Activated naive CD4-positive, alpha-beta T cell treated with Interleukin-2 at 50 U/mL for 16 hours (primary cell): ENCODE measurements around the gene TUFT1.
A peak's percentile ranks its signal among the peaks of the same experiment; 100 is the strongest.

ENCODE experiments used
- DNase-seq: peaks from one replicate; pipeline ENCODE4 v3.0.0-alpha.2; 2020

The TUFT1 gene

DNA sequence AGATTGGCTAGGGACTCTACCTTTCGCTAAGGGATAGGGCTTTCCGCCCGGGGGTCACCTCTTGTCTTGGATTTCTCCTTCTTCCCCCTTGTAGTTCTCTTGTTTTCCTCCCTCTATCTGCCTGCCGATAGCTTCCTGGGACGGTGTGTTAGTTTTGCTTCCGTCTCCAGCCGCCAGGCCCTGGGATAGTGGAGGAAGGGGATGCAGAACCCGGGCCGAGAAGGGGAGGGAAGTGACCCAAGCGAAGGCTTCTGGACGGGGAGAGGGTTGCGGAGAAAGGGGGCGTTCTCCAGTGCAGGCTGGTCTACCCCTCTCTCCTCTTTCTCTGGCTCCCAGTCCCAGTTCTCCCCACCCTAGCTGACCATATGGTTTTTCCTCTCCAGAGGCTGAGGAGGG lies 871 bp downstream of the TUFT1 start:
- no peak for DNase-seq

DNA sequence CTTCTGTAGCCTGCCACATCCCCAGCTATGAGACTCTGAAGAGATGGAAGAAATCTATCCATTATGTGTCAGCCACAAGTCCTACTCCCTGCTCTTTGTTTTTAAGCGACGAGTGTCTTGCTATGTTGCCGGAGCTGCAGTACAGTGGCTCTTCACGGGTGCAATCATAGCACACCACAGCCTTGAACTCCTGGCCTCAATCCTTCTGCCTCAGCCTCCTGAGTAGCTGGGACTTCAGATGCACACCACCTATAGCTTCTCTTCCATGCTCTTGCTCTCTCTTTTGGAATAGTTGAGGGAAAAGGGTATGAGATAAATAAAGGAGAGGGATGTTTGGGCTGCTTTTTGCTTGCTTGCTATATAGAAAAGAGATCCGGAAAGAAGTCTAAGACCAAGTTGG lies 1.6 kb downstream of the TUFT1 start:
- DNase-seq, result no peak

GRCh38 chr1:151542710-151543129 lies 2.6 kb downstream of the TUFT1 start:
- DNase-seq, result no peak

GRCh38 chr1:151545542-151545941 lies 5.4 kb downstream of the TUFT1 start:
- DNase-seq, result no peak

- DNase-seq, result no peak
Measured at GRCh38 chr1:151546011-151546925, 6.2 kb downstream of the TUFT1 start.

- no peak for DNase-seq
Measured at GRCh38 chr1:151547119-151547899, 7.2 kb downstream of the TUFT1 start.

GRCh38 chr1:151547900-151548230 lies 7.8 kb downstream of the TUFT1 start:
- no peak for DNase-seq

DNA sequence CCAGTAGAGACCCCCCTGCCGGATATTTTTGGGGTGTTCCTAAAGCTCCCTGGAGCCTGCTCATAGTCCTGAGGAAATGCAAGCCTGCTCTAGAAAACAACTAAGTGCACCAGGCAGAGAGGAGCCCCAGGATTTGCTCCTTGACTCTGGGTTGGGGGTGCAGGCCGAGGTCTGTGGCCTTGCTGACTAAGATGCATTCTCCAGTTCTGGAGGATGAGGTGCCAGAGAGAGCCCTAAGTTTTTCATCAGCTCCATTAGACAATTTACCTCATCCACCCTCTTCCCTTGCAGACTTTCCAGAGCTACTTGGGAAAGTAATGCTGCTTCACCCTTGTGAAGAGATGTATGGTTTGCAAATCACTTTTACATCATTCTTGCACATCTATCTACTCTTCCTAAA lies 9.1 kb downstream of the TUFT1 start:
- DNase-seq, result no peak

DNA sequence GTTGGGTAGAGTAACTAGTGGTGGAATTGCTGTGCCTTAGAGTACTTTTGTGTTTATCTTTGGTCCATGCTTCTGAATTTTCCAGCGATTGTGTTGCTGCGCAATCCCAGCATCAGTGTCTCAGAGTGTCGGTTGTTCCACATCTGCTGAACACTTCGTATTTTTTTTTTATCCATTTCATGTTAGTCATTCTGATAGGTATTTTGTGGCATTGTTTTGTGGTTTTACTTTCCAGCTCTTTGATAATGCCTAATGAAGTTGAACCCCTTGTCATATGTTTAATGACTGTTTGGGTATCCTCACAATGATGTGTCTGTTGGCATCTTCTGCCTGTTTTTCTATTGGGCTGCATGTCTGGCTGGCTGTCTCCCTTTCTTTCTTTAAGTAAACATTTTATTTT lies 13.6 kb downstream of the TUFT1 start:
- no peak for DNase-seq

DNA sequence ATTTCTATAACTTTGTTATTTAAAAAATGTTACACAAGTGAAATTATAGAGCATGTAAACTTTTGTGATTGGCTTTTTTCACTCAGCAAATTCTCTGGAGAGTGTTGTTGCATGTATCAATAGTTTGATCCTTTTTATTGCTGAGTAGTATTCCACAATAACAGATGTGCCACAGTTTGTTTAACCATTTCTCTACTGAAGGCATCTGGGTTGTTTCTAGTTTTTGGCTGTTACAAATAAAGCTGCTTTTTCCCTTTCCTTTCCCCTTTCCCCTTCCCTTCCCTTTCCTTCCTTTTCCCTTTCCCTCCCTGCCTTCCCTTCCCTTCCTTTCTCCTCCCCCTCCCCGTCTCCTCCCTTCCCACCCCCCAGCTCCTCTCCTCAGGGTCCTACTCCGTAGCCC lies 15.9 kb downstream of the TUFT1 start:
- DNase-seq, result no peak

- DNase-seq, result no peak
Measured at GRCh38 chr1:151562661-151563060, 22.6 kb downstream of the TUFT1 start.

GRCh38 chr1:151563376-151563775 lies 23.3 kb downstream of the TUFT1 start:
- DNase-seq, result no peak

DNA sequence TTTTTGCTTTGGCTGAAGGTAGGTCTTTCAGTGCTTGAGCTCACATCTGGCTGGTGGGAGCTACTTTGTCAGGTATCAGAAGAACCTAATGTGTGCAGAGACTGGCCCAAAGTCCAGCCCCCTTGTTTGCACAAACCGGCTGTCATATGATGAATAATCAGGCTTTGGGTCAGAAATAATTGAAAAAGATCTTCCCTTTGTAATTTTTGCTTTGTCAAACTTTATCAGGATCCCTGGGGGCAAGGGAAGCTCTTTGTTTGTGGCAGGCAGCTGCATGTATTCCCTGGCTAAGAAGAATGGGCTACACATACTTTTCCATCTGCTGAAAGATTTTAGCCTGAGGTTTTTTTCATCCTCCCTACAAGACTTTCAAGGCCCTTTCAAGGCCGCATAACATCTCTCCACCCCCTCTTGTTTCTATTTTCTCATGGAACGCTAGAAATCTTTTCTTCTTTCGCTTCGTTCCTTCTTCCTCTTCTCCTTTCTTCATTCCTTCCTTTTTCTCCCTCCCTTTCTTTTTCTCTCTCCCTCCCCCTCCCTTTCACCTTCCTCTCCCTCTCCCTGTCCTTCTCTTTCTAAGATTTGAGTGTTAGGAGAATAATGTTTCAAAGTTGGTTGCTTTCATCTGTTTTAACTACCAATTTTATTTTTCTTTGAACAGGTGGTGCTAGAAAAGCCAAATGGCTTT lies 25.5 kb downstream of the TUFT1 start:
- no peak for DNase-seq

- peak; percentile 12 for DNase-seq
Measured at GRCh38 chr1:151568626-151569088, 28.5 kb downstream of the TUFT1 start.

DNA sequence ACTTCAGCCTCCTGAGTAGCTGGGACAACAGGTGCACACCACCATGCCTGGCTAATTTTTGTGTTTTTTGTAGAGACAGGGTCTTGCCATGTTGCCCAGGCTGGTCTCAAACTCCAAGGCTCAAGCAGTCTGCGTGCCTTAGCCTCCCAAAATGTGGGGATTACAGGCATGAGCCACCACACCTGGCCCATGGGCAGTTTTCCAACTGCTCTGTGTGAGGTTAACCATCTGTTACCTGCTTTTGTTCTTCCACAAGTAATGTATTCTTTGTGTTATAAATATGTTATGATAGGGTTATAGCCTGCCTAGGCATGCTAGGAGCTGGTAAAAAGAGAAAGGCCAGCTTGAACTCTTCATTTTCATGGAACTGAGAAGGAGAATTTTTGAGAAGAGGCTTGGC lies 30.7 kb downstream of the TUFT1 start:
- no peak for DNase-seq

DNA sequence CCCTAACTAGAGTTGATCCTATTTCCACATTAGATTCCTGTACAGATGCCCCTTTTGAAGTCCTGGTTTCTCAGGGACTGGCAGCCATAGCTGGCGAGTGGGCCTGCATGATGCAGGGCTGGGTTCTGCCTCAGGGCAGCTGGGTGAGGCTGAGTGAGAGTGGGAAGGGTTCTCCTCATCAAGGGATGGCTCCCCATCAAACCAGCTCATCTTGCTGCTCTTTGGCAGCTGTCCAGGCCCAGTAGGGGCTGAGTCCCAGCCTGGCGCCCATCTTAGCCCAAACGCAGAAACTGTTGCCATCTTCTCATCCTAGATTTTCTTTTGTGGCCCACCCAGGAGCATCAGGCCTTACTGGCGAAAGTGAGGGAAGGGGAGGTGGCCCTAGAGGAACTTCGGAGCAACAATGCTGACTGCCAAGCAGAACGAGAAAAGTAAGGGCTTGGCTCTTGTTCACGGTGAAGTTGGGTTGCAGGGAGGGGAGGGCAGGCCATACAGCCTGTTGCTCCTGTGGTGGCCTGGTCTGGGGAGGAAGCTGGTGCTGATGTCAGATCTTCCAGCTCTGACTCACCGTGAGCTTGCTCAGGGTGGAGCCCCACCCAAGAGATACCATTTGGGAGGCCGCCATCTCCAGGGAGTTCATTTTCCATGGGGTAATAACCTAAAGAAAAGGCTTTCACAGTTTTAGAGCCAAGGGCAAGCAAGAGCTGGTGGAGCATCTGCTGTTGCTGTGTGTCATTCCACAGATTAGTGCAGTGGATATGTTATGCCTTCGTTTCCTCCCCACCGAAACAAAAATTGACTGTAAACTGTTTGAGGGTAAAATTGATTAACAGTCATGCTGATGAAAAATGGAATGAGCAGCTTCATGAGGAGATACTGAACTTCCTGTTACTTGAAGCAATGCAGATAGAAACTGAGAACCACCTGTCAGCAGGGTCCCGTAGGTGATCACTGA lies 34.7 kb downstream of the TUFT1 start:
- DNase-seq, result peak; percentile 8

DNA sequence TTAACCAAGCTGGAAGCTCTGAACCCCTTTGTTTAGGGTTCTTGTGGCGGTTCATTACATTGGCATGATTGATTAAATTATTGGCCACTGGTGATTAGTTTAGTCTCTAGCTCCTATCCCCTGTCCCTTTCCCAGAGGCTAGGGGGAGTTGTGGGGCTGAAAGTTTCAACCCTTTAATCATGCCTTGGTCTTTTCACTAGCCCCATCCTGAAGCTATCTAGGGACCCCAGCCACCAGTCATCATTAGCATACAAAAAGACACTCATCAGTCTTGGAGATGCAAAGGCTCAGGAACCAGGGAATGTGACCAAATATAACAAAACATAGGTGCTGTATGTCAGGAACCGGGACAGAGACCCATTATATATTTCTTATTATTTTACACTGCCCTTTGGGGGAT lies 37.1 kb downstream of the TUFT1 start:
- no peak for DNase-seq

- DNase-seq, result no peak
Measured at GRCh38 chr1:151578941-151579340, 38.8 kb downstream of the TUFT1 start.

GRCh38 chr1:151579436-151580225 lies 39.5 kb downstream of the TUFT1 start:
- no peak for DNase-seq

DNA sequence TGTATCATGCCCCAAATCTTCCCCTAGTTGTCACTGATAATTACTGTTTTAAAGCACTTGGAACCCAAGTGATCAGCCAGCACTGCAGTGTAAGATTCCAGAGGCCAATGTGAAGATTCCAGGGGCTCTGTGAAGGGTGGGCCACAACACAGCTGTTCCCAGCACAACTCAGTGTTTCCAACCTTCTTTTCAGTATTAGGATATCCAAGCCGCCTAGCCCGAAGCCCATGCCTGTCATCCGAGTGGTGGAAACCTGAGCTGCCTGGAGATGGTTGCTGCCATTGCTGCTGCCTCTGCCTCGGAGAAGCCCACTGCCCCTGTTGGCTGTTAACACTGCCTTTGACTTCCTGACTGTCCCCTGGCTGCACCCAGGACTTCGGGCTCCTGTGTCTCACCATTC lies 41.3 kb downstream of the TUFT1 start:
- DNase-seq, result no peak

GRCh38 chr1:151581921-151582320 lies 41.8 kb downstream of the TUFT1 start:
- DNase-seq, result no peak

DNA sequence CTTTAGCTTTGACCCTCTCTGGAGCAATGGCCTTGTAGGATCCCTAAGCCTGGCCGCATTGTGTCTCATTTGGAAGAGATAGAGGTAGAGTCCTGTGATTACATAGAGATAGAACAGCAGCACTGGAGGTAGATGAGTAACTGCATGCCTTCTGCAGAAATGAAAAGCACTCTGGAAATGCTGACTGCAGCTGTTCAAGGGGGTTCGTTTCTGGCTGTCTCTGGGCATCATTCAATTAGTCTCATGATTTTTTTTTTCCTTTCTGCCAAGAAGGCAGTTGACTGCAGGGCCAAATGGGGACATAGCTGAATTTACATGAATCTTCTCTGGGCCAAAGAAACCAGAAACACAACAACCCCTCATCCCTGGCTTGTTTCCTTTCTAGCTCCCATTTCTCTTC lies 43.7 kb downstream of the TUFT1 start:
- DNase-seq, result no peak
